Rectal smooth muscle tissue (tissue), 1 donor: ENCODE data around the gene PAK4.

ENCODE experiments used
- H3K27ac ChIP-seq: one replicate; pipeline ENCODE4 v1.7.0; 2013; ENCODE audit warnings: low read depth, low read length, inconsistent platforms
- H3K27me3 ChIP-seq: one replicate; pipeline ENCODE4 v1.7.0; 2013; ENCODE audit warnings: low read length; ENCODE audit not compliant: control insufficient read depth, insufficient read depth
- H3K36me3 ChIP-seq: one replicate; pipeline ENCODE4 v1.7.0; 2013; ENCODE audit warnings: low read length; ENCODE audit not compliant: control insufficient read depth, insufficient read depth
- H3K4me1 ChIP-seq: one replicate; pipeline ENCODE4 v1.7.0; 2013; ENCODE audit warnings: low read length; ENCODE audit not compliant: control insufficient read depth, insufficient read depth
- H3K4me3 ChIP-seq: one replicate; pipeline ENCODE4 v1.7.0; 2013; ENCODE audit warnings: low read length
- H3K9ac ChIP-seq: one replicate; pipeline ENCODE4 v1.7.0; 2013; ENCODE audit warnings: low read length

The PAK4 gene

DNA sequence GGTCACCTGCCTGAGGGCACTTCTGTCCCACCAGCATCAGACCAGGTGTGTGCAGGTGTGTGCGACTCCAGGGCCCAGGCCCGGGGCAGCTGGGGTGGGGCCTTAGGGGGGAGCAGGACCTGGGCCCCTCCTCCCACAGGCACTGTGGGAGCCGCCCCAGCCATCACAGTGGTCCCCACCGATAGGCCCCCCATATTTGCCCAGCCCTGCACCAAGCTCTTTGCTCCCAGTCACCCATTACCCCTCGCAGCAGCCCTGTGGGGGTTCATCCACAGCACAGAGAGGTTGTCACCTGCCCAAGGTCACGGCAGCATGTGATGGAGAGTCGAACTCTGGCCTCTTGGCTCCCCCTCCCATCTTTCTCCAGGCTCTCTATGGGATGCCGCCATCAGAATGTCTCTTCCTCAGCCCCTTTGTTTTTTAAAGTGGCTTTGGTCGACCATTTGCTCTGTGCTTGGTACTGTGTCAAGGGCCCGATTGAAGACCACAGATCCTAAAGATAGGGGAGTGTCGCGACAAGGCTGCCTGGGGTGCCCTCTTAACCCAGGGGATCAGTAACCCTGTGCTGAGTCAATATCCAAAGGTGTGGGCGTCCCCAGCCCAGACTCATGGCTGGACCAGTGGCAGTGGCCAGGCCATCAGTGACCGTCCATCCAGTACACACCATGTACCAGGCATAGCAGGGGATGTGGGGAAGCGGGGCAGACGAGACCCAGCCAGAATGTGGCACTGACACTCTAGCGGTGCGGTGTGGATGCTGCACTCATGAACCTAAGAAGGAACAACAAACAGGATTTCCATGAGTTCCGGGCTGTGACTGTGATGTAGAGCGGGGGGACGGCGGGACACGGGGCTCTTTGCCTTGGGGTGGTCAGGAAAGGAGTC, 42.9 kb downstream of the PAK4 start:
- H3K4me3 ChIP-seq = no peak overlapping the region
- peaks cover 6% of the 10 kb centered on the region for H3K36me3 ChIP-seq
- no peak overlapping the region for H3K27ac ChIP-seq
- H3K9ac ChIP-seq = no peak overlapping the region
- no peaks in the 10 kb centered on the region for H3K27me3 ChIP-seq
- H3K4me1 ChIP-seq = no peaks in the 10 kb centered on the region

DNA sequence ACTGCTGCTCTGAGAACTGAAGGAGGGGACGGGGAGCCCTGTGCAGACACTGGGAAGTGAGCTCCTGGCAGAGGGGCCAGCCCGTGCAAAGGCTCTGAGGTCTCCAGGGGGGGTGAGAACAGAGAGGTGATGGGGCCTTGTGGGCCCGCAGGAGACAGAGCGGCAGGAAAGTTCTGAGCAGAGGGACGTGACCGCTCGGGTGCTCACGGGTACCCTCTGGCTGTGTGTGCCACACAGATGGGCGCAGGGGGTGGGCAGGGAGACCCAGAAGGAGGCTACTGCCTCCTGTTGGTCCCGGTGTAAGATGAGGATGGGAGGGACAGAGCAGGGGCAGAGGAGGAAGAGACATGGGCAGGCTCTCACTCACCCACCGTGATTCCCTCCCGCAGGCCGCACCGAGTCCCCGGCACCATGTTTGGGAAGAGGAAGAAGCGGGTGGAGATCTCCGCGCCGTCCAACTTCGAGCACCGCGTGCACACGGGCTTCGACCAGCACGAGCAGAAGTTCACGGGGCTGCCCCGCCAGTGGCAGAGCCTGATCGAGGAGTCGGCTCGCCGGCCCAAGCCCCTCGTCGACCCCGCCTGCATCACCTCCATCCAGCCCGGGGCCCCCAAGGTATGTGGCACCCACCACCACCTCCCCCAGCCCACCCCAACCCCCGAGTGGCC, 43.7 kb downstream of the PAK4 start:
- Histone ChIP-seq H3K27me3 (no peaks in the 10 kb centered on the region), H3K27ac (no peak overlapping the region), H3K4me3 (no peak overlapping the region), H3K9ac (no peak overlapping the region), H3K36me3 (peaks cover 6% of the 10 kb centered on the region), H3K4me1 (no peaks in the 10 kb centered on the region)

DNA sequence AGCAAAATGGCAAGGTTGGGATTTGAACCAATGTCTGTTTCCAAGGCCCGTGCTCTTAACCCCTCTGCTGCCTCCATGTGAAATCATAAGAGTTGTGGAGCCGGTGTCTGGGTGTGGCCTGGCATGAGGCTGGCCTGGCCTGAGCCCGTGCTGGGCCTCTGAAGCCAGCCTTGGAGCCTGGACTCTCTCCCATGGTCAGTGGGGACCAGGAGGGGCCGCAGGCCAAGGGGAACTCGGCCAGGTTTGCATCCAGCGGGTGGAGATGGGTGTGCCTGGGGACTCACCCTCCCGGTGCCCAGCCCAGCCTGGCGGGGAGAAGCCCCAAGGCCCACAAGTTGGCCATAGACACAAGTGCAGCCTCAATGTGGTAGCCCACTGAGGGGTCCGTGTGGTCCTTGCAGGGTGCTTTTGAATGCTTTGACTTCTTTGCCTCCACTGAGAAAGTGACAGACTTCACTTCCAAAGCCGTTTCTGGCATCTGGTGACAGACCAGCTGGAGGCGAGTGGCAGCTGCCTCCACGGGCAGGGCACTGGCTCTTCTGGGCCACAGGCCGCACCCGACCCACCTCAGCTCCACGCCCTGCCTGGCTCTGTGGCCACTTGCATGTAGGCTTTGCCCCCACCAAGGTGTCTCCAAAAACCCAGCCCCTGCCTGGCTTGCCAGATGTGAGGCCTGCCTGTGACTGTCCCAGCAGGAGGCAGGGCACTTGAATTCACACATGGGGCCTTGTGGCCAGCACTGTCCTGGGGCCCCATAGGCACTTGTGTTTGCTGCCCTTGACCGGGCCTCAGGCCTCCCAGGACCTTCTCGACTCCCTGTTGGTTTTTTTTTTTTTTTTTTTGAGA, 45.0 kb downstream of the PAK4 start:
- Histone ChIP-seq H3K27ac (no peak overlapping the region), H3K4me1 (no peaks in the 10 kb centered on the region), H3K36me3 (peaks cover 6% of the 10 kb centered on the region), H3K27me3 (no peaks in the 10 kb centered on the region), H3K4me3 (no peak overlapping the region), H3K9ac (no peak overlapping the region)

DNA sequence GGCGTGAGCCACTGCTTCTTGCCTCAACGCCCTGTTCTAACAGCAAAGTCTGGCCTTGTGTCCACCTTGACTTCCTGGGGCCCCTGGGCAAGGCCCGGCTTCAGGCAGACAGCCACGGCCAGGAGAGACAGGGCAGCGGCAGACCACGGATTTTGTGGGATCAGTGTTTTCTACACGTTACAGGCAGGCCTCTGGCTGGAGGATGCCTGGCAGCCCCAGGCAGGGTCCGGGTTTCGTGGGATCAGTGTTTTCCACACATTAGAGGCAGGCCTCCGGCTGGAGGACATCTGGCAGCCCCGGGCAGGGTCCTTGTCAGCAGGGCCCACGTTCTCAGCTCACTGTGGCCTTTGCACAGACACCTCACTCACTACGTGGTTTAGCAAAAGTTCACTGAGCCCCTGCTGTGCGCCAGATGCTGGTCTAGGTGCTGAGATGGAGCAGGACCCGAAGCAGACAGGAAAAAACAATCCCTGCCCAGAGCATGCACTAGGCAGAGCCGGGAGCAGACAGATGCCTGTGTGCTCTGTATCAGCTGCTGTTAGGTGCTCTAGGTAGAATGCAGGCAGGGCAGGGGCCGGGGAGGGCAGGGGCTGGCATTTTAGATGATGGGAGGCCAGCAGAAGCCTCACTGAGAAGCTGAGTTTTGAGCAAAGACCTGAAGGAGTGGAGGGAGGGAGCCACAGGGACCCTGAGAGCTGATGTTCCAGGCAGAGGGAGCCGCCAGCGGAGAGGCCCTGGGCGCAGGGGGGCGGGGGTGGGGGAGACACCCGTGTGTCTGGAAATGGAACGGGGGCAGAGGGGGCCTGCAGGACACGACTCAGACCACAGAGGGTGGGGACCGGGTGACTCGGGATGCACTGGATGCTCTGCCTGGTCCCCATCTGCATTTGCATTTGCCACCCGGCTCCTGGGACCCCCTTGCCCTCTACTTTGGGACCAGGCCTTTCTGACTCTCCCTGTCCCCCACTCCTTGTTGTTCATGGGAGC, 46.2 kb downstream of the PAK4 start:
- Histone ChIP-seq H3K4me1 (no peaks in the 10 kb centered on the region), H3K27me3 (no peaks in the 10 kb centered on the region), H3K27ac (no peak overlapping the region), H3K9ac (no peak overlapping the region), H3K36me3 (peaks cover 10% of the 10 kb centered on the region), H3K4me3 (no peak overlapping the region)

DNA sequence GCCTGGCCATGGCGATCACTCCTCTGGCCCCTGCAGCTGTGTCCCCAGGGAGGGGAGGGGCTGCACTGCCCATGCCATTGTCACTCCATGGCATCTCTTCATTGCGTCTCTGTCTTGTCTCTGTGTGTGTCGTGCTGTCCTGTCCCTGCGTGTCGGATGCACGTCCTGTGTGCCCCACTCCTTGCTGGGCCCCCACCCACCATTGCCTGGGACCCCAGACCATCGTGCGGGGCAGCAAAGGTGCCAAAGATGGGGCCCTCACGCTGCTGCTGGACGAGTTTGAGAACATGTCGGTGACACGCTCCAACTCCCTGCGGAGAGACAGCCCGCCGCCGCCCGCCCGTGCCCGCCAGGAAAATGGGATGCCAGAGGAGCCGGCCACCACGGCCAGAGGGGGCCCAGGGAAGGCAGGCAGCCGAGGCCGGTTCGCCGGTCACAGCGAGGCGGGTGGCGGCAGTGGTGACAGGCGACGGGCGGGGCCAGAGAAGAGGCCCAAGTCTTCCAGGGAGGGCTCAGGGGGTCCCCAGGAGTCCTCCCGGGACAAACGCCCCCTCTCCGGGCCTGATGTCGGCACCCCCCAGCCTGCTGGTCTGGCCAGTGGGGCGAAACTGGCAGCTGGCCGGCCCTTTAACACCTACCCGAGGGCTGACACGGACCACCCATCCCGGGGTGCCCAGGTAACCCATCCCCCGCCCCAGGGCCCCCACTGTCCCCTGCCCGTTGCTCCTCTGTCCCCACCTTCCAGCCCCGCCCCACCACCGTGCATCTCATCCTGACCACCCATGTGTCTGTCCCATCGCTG, 47.3 kb downstream of the PAK4 start:
- H3K9ac ChIP-seq = no peak overlapping the region
- H3K27ac ChIP-seq = no peak overlapping the region
- no peaks in the 10 kb centered on the region for H3K4me1 ChIP-seq
- H3K4me3 ChIP-seq = no peak overlapping the region
- peaks cover 14% of the 10 kb centered on the region for H3K36me3 ChIP-seq
- no peaks in the 10 kb centered on the region for H3K27me3 ChIP-seq

DNA sequence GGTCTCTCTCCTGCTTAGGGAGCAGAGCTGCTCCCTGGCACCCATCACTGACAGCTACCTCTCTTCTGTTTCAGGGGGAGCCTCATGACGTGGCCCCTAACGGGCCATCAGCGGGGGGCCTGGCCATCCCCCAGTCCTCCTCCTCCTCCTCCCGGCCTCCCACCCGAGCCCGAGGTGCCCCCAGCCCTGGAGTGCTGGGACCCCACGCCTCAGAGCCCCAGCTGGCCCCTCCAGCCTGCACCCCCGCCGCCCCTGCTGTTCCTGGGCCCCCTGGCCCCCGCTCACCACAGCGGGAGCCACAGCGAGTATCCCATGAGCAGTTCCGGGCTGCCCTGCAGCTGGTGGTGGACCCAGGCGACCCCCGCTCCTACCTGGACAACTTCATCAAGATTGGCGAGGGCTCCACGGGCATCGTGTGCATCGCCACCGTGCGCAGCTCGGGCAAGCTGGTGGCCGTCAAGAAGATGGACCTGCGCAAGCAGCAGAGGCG, 48.0 kb downstream of the PAK4 start:
- Histone ChIP-seq H3K36me3 (peaks cover 14% of the 10 kb centered on the region), H3K27ac (no peak overlapping the region), H3K9ac (no peak overlapping the region), H3K4me3 (no peak overlapping the region), H3K4me1 (no peaks in the 10 kb centered on the region), H3K27me3 (no peaks in the 10 kb centered on the region)

DNA sequence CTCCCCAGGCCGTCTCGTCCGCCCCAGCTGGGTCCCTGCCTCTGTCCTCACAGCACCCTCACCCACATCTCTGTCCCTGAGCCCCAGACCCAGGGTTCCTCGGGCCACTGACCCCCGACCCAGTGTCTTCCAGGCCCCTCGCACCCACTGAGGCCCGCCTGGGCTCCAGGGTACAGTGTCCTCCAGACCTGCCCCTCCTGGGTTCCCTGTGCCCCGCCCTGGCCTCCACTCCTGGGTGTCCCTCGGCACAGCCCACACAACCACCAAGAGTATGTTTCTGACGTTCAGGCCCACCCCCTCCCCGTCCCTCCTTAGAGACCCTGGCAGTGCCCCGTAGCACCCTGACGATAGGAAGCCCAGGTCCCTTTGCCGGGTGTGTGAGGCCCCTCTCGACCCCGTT, 48.6 kb downstream of the PAK4 start:
- peaks cover 17% of the 10 kb centered on the region for H3K36me3 ChIP-seq
- H3K4me3 ChIP-seq = no peak overlapping the region

DNA sequence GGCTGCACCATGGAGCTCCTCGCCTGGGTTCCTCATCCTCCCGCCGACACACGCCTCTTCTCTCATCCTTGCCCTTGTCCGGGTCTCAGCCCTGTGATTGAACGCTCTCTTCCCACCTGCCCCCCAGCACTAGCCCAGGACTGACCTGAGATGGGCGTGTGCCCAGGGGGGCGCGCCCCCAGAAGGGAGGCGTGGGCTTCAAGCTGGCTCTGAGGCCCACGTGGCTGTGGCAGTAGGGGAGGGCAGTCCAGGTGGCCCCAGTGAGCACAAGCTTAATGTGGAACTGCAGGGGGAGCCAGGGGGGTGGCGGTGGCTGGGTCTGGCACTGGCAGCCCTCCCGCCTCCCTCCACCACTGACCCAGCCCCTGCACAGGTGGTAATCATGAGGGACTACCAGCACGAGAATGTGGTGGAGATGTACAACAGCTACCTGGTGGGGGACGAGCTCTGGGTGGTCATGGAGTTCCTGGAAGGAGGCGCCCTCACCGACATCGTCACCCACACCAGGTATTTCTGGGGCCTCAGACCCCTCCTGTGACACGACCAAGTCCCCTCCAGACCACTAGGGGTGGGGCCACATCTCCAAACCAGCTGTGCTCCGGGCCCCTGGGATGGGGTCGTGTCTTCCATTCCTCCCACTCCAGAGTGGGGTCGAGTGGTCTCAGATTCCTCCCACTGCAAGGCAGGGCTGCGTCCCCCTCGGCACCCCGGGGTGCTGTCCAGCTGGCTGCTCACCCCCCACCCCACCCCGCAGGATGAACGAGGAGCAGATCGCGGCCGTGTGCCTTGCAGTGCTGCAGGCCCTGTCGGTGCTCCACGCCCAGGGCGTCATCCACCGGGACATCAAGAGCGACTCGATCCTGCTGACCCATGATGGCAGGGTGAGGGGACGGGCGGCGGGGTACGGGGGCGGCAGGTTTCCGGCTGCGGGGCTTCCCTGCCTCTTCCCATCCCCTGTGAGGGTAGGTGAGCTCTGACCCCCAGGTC, 49.3 kb downstream of the PAK4 start:
- Histone ChIP-seq H3K36me3 (peaks cover 19% of the 10 kb centered on the region), H3K4me1 (no peaks in the 10 kb centered on the region), H3K4me3 (no peak overlapping the region), H3K27me3 (no peaks in the 10 kb centered on the region), H3K9ac (no peak overlapping the region), H3K27ac (no peak overlapping the region)

More for the DNA sequence above, 48.6 kb downstream of the PAK4 start:
- Histone ChIP-seq H3K27me3 (no peaks in the 10 kb centered on the region), H3K9ac (no peak overlapping the region), H3K4me1 (no peaks in the 10 kb centered on the region), H3K27ac (no peak overlapping the region)

DNA sequence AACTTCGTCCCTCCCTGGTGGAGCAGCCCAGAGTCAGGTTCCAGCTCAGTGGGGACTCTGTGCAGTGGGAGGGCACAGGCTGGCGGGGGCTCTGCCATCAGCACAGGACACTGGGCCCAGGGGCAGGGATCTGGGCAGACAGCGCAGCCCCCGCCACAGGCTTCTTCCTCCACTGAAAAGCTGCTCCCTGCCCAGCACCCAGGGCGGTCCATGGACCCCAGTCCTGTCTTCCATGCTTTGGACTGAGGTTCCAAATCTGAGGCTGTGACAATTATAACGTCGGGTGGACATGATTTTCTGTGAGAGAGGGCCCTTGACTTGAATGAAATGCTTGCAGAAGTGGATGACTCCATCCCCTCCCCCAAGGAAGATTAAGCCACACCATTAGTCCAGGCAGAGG, 50.0 kb downstream of the PAK4 start:
- H3K9ac ChIP-seq = no peak overlapping the region
- no peak overlapping the region for H3K4me3 ChIP-seq
- peaks cover 17% of the 10 kb centered on the region for H3K36me3 ChIP-seq
- H3K4me1 ChIP-seq = no peaks in the 10 kb centered on the region
- H3K27ac ChIP-seq = no peak overlapping the region
- H3K27me3 ChIP-seq = no peaks in the 10 kb centered on the region

DNA sequence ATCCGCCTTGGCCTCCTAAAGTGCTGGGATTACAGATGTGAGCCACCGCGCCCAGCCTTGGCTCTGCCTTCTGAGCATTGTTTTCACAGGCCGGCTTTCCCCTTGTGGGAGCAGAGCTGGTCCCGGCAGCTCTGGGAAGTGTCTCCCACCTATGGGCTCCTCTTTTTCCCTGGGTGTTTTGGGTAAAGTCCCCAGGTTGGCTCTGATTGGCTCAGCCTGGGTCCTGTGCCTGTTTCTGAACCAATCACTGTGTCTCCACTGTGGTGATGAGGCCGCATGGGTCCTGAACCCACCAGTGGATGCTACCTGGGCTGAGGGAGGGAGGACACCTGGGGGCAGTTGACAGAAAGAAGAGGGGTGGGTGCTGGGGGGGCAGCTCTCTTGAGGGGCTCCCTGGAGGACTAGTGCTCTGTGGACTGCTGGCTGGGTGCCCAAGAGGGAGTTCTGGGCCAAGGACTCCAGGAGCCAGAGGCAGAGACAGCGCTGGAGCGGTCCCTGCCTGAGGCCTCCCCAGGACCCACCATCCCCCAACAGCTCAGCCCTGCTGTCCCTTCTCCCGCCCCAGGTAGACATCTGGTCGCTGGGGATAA, 51.6 kb downstream of the PAK4 start:
- Histone ChIP-seq H3K27ac (no peak overlapping the region), H3K4me1 (no peaks in the 10 kb centered on the region), H3K27me3 (no peaks in the 10 kb centered on the region), H3K4me3 (no peak overlapping the region), H3K36me3 (peaks cover 17% of the 10 kb centered on the region), H3K9ac (no peak overlapping the region)
